OCI-LY3 (cell line): ENCODE measurements around the gene FAM98A.

ENCODE experiments used
- CTCF ChIP-seq: fragments of 200-600, 300-600 bp; sonication (generic); IDR thresholded peaks from 2 replicates; pipeline ENCODE4 v1.5.1; 2014; ENCODE audit warnings: antibody characterized with exemption, low read length, low read depth
- EZH2phosphoT487 ChIP-seq: fragments of 200-600 bp; shearing (Covaris generic); IDR thresholded peaks from 2 replicates; pipeline ENCODE4 v1.6.1; 2018; ENCODE audit warnings: antibody characterized with exemption, mixed run types, low read depth

- TF ChIP-seq CTCF (no peak), EZH2phosphoT487 (no peak)
Observed at GRCh38 chr2:33634261-33634910, 35.3 kb upstream of the FAM98A start.
